OCI-LY1 (cell line): ENCODE data around the gene PRTN3.

Experiments
- H2AFZ ChIP-seq: fragments of 200-600 bp; sonication (generic), shearing (Covaris generic); 2 replicates; pipeline ENCODE4 v1.6.0; 2014; ENCODE audit warnings: antibody characterized with exemption, mild to moderate bottlenecking, low read length
- H3F3A ChIP-seq: fragments of 200-600 bp; sonication (generic), shearing (Covaris generic); 2 replicates; pipeline ENCODE4 v1.6.0; 2014; ENCODE audit warnings: mild to moderate bottlenecking, antibody characterized with exemption, low read length, moderate library complexity; ENCODE audit not compliant: insufficient read depth
- H3K27ac ChIP-seq: fragments of 200-600 bp; sonication (generic); 2 replicates; pipeline ENCODE4 v1.5.1; 2014; ENCODE audit warnings: low read length, mixed run types, mild to moderate bottlenecking, low read depth; ENCODE audit not compliant: poor library complexity, severe bottlenecking
- H3K27me3 ChIP-seq: fragments of 200-600 bp; sonication (generic); 2 replicates; pipeline ENCODE4 v1.6.0; 2014; ENCODE audit warnings: antibody characterized with exemption, mild to moderate bottlenecking, low read length, moderate library complexity; ENCODE audit not compliant: insufficient read depth
- H3K36me3 ChIP-seq: fragments of 200-600 bp; sonication (generic); 2 replicates; pipeline ENCODE4 v1.6.1; 2014; ENCODE audit warnings: mild to moderate bottlenecking, antibody characterized with exemption, low read length, moderate library complexity, mixed read lengths; ENCODE audit not compliant: insufficient read depth
- H3K4me1 ChIP-seq: fragments of 200-600 bp; sonication (generic); 2 replicates; pipeline ENCODE4 v1.5.1; 2014; ENCODE audit warnings: mild to moderate bottlenecking, low read length, moderate library complexity; ENCODE audit not compliant: insufficient read depth, severe bottlenecking
- H3K4me2 ChIP-seq: fragments of 200-600 bp; sonication (generic), shearing (Covaris generic); 2 replicates; pipeline ENCODE4 v1.6.1; 2014; ENCODE audit warnings: low read length
- H3K4me3 ChIP-seq: fragments of 200-600 bp; sonication (generic); 2 replicates; pipeline ENCODE4 v1.5.1; 2014; ENCODE audit warnings: low read length, low read depth, mild to moderate bottlenecking, mixed read lengths; ENCODE audit not compliant: poor library complexity, severe bottlenecking
- H3K79me2 ChIP-seq: fragments of 200-600 bp; shearing (Covaris generic); 2 replicates; pipeline ENCODE4 v1.6.1; 2016; ENCODE audit warnings: mixed run types, low read length, mixed read lengths; ENCODE audit not compliant: insufficient read depth
- H3K9ac ChIP-seq: fragments of 200-600 bp; sonication (generic), shearing (Covaris generic); 2 replicates; pipeline ENCODE4 v1.6.1; 2014; ENCODE audit warnings: mild to moderate bottlenecking, low read length, mixed read lengths
- H3K9me2 ChIP-seq: fragments of 200-600 bp; sonication (generic), shearing (Covaris generic); 2 replicates; pipeline ENCODE4 v1.6.1; 2014; ENCODE audit warnings: low read depth, mild to moderate bottlenecking, low read length, mixed read lengths
- H3K9me3 ChIP-seq: fragments of 200-600 bp; shearing (Covaris generic); 2 replicates; pipeline ENCODE4 v1.6.1; 2014; ENCODE audit warnings: low read length, mixed read lengths
- H4K20me1 ChIP-seq: fragments of 200-600 bp; sonication (generic), shearing (Covaris generic); 2 replicates; pipeline ENCODE4 v1.6.0; 2016; ENCODE audit warnings: mild to moderate bottlenecking, low read length; ENCODE audit not compliant: insufficient read depth
- CTCF ChIP-seq: fragments of 200-600 bp; sonication (generic), shearing (Covaris generic); IDR thresholded peaks from 2 replicates; pipeline ENCODE4 v1.5.1; 2017; ENCODE audit warnings: mild to moderate bottlenecking, antibody characterized with exemption, low read length, moderate library complexity, mixed read lengths
- EZH2 ChIP-seq: fragments of 200-600 bp; sonication (generic), shearing (Covaris generic); IDR thresholded peaks from 2 replicates; pipeline ENCODE4 v1.8.0; 2017; ENCODE audit warnings: borderline replicate concordance, mixed run types, mild to moderate bottlenecking, antibody characterized with exemption, low read length, moderate library complexity, mixed read lengths

Gene PRTN3

GRCh38 chr19:858868-859843 is 18.4 kb downstream of the PRTN3 start, which contains the start of gene CFD:
CFD (plus strand) TSS chr19:859664; CDS start chr19:859690, 26 bp downstream.
- Histone ChIP-seq H3K9me2 (no peaks in the 10 kb centered on the region), H4K20me1 (no peaks in the 10 kb centered on the region), H3K4me3 (peak within 1 kb of the TSS; percentile 62), H3K4me1 (peaks cover 18% of the 10 kb centered on the region), H3K36me3 (no peaks in the 10 kb centered on the region), H3K27ac (no peak within 1 kb of the TSS), H2AFZ (no peak within 1 kb of the TSS), H3F3A (no peaks in the 10 kb centered on the region), H3K9ac (peak within 1 kb of the TSS; percentile 55; the same call in 1 of the 2 replicates), H3K4me2 (peak within 1 kb of the TSS; percentile 63), H3K9me3 (no peaks in the 10 kb centered on the region), H3K27me3 (no peaks in the 10 kb centered on the region), H3K79me2 (no peaks in the 10 kb centered on the region)
- TF ChIP-seq EZH2 (no peak), CTCF (no peak)

GRCh38 chr19:861141-861755 is 20.4 kb downstream of the PRTN3 start:
- Histone ChIP-seq H3K27me3 (no peaks in the 10 kb centered on the region), H4K20me1 (no peaks in the 10 kb centered on the region), H3K4me1 (peaks cover 18% of the 10 kb centered on the region), H3K36me3 (no peaks in the 10 kb centered on the region), H3K79me2 (no peaks in the 10 kb centered on the region), H3K9me3 (no peaks in the 10 kb centered on the region), H3K27ac (no peak overlapping the region), H3F3A (no peaks in the 10 kb centered on the region), H3K4me3 (peak overlapping the region; percentile 62), H3K9ac (peak overlapping the region; percentile 55; the same call in 1 of the 2 replicates), H3K4me2 (peak overlapping the region; percentile 63; the same call in 1 of the 2 replicates), H2AFZ (no peak overlapping the region), H3K9me2 (no peaks in the 10 kb centered on the region)
- TF ChIP-seq EZH2 (no peak), CTCF (no peak)

- no peaks in the 10 kb centered on the region for H3K36me3 ChIP-seq
- H3K27me3 ChIP-seq, result no peaks in the 10 kb centered on the region
- peak overlapping the region; percentile 43 for H3K4me3 ChIP-seq
- peak overlapping the region; percentile 59; the same call in 1 of the 2 replicates for H3K4me2 ChIP-seq
- H3K27ac ChIP-seq, result peak overlapping the region; percentile 60
- no peaks in the 10 kb centered on the region for H3K9me3 ChIP-seq
- H2AFZ ChIP-seq, result no peak overlapping the region
- no peaks in the 10 kb centered on the region for H3F3A ChIP-seq
- peaks cover 18% of the 10 kb centered on the region for H3K4me1 ChIP-seq
- TF ChIP-seq EZH2, result no peak
- peak; percentile 7; the same call in 1 of the 2 replicates for TF ChIP-seq CTCF
- no peaks in the 10 kb centered on the region for H3K79me2 ChIP-seq
- H3K9ac ChIP-seq, result no peak overlapping the region
- H3K9me2 ChIP-seq, result no peaks in the 10 kb centered on the region
- H4K20me1 ChIP-seq, result no peaks in the 10 kb centered on the region
These were observed 21.2 kb downstream of the PRTN3 start for GRCh38 chr19:861756-862580.
